Activated gamma-delta T cell (primary cell): ENCODE measurements around the gene VBP1.
"Not testable (repeated sequence)": the region's sequence is repeated elsewhere in the genome, so short reads cannot be mapped to it uniquely, and the experiment has no call there.

ENCODE experiments used
- DNase-seq: peaks from one replicate; lab custom pipeline; 2025; lab: John Stamatoyannopoulos, UW

VBP1 gene

GRCh38 chrX:155263854-155264628, 47.8 kb downstream of the VBP1 start, which contains the start of gene RAB39B:
RAB39B (minus strand) TSS chrX:155264491; CDS start chrX:155264288, 203 bp downstream.
- peak; percentile 40 for DNase-seq

- no peak for DNase-seq
Measured at GRCh38 chrX:155266439-155266838, 50.2 kb downstream of the VBP1 start.

- DNase-seq = not testable (repeated sequence)
Measured at GRCh38 chrX:155267995-155268394, 51.7 kb downstream of the VBP1 start.

- no peak for DNase-seq
Measured at GRCh38 chrX:155270969-155271368, 54.7 kb downstream of the VBP1 start.

- no peak for DNase-seq
Measured at GRCh38 chrX:155279873-155280272, 63.6 kb downstream of the VBP1 start.
